Frontal cortex (tissue), 4 donors: ENCODE data around the gene NAT14. TPM values are rescaled to one million over a fixed set of nuclear protein-coding genes. Genes with fewer than 3 reads are reported as not detected.
A peak's percentile ranks its signal among the peaks of the same experiment; 100 is the strongest.

ENCODE experiments used
- DNase-seq, 2 donors: peaks; one replicate each; pipeline ENCODE4 v3.0.0; 2012; ENCODE audit warnings: low spot score in 2 of 2
- FAIRE-seq: peaks from 2 replicates; lab custom pipeline; 2012; peaks lifted over from hg19 to GRCh38; lab: Jason Lieb, UNC
- total RNA-seq: library from RNA; depleted of rRNA; stranded (reverse); fragments of >200 nt; gene quantifications from one replicate; pipeline ENCODE4 v1.2.3, GENCODE V29; 2014
- donor health status: control.
- donor health status: control.
- donor health status: control.

The NAT14 gene
- total RNA-seq, 1 donor from 2014 or later: 18.8 TPM

- DNase-seq (peak; percentile 93 to 96), FAIRE-seq (peak; percentile 43)
Observed at GRCh38 chr19:55452749-55453346, 32.1 kb upstream of the NAT14 start.

- FAIRE-seq (no peak), DNase-seq (no peak)
Observed at GRCh38 chr19:55453511-55454260, 31.3 kb upstream of the NAT14 start.

- DNase-seq (peak; percentile 67 to 69), FAIRE-seq (no peak)
Observed at GRCh38 chr19:55454787-55455243, 30.2 kb upstream of the NAT14 start.

- DNase-seq (no peak), FAIRE-seq (no peak)
Observed at GRCh38 chr19:55455576-55456235, 29.3 kb upstream of the NAT14 start.

- FAIRE-seq (no peak), DNase-seq (no peak)
Observed at GRCh38 chr19:55456347-55456746, 28.6 kb upstream of the NAT14 start.

GRCh38 chr19:55457683-55458457 lies 27.1 kb upstream of the NAT14 start:
- no peak for DNase-seq
- no peak for FAIRE-seq

GRCh38 chr19:55459551-55459949 lies 25.4 kb upstream of the NAT14 start:
- FAIRE-seq: no peak
- DNase-seq: no peak

GRCh38 chr19:55459950-55460657 lies 24.9 kb upstream of the NAT14 start:
- DNase-seq (no peak), FAIRE-seq (no peak)

DNA sequence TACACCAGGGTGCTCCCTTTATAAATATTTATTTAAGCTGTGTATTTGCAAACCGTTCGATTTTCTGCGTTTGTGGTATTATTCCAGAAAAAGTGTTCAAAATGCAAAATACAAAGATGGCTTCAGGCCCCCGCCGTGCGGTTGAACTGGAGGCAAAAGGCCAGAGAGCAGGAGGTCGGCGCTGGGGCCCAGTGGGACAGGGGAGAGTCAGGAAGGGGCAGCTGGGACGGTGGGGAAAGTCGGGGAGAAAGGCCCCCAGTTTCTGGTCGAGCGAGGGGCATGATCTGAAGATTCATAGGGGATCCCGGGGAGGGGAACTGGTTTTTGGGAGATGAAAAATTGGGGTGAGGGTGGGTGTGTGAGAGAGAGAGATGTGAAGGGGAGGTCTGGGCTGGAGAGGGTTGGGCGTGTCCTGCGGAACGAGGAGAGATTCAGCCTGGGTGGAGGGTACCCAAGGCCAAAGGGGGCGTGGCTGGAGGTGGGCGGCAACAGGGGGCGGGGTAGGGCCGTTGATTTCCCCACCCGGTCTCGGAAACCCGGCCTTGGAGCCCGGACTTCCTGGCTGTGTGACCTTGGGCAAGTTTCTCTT lies 24.2 kb upstream of the NAT14 start:
- FAIRE-seq (no peak), DNase-seq (peak; percentile 63 to 65)

DNA sequence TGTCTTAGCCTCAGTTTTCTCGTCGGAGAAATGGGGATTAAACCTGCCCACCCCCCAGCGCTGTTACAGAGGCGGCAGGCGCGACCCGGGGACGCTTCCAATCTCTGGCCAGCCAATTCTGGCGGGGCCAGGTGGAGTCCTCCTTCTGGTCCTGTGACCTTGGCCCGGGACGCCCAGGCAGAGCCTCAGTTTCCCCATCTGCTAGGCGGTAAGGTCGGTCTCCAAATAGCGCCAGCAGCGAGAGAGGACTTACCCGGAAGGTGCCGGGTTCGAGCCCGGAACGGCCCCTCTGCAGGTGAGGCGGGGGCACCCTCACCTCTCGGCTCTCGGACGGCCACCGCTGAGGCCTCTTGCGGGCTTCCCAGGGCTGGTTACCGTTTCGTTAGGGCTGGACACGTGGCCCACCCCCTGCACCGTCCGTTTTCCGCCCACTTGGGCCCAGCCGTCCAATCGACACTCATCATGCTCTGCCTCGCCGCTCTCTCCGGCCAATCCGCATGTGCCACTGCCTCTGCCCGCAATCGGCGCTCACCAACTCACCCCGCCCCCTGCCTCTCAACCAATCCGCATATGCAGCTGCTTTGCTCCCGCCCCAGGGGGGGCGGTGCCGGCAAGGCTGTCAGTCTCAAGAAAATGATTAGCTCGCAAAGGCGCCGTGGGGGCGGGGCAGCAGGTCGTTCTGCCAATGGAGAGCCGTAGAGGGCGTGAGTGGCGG lies 23.6 kb upstream of the NAT14 start, which contains the start of gene ISOC2:
Gene ISOC2, minus strand, starts transcription at position 384 of the 715 bp plus-strand sequence. CDS start 5,156 bp downstream, outside the sequence.
- DNase-seq (peak; percentile 98 to 99), FAIRE-seq (peak; percentile 99)

DNA sequence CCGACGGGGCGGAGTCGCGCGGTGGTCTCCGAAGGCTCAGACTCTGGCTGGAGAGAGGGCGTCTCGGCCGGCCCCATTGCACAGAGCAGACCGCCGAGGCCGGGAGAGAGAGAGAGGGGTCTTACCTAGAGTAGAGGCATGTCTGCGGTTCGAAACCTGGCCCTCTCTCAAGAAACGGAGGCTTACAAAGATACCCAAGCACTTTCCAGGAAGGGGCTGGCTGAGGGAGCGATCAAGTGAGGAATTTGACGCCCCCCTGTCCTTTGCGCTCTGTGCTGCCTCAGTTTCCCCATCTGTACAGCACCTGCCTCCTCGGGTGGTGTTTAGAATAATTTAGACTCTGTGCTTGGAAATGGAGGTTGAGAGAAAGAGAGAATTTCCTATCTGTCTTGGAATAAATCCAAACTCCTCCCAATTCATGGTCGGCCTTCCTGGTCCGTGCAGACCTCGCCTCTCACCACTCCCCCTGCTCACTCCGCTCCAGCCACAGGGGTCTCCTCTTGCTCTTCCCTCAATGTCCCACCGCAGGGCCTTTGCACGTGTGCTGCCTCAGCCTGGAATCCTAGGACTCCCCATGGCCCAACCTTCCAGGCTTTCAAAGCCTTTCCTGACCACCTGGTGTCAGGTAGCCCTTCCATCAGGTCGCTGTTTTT lies 22.9 kb upstream of the NAT14 start:
- no peak for FAIRE-seq
- DNase-seq: no peak

DNA sequence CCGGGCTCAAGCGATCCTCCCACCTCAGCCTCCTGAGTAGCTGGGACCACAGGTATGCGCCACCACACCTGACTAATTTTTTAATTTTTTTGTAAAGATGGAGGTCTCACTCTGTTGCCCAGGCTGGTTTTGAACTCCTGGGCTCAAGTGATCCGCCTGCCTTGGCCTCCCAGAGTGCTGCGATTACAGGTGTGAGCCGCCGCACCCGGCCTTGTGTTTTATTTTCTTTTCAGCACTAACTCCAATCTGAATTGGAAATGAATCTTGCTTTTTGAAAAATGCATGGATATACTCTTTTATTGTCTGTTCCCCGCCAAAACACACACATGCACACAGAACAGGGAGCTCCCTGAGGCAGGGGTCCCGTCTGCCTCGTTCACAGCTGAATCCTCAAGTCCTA lies 22.3 kb upstream of the NAT14 start:
- DNase-seq (no peak), FAIRE-seq (no peak)

DNA sequence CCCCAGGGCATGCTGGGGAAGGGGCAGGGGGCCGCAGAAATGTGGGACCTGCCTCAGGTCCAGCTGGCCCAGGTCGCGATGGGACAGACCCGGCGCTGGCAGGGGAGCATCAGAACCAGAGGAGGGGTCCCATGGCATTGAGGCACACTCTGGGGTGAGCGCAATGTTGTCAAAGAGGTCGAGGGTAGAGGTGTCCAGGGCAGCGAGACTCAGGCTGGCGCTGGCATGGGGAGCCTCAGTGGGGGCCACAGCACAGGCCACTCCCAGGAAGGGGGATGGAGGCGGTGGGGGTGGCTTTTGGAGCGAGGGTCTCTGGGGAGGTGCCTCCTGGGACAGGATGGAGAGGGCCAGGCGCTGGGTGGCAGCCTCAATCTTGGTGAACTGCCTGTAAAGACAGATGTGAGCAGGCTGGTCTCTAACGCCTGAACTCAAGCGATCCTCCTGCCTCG lies 21.4 kb upstream of the NAT14 start:
- FAIRE-seq (no peak), DNase-seq (no peak)

- DNase-seq: no peak
- no peak for FAIRE-seq
Observed at GRCh38 chr19:55464039-55464661, 20.8 kb upstream of the NAT14 start.

GRCh38 chr19:55464662-55465054 lies 20.3 kb upstream of the NAT14 start, which contains the start of gene C19orf85:
Gene C19orf85 (minus strand): TSS chr19:55464751. CDS start chr19:55464554, 197 bp downstream.
- no peak for DNase-seq

GRCh38 chr19:55465460-55466240 lies 19.3 kb upstream of the NAT14 start:
- DNase-seq (no peak), FAIRE-seq (no peak)

More at GRCh38 chr19:55464662-55465054, 20.3 kb upstream of the NAT14 start, which contains the start of gene C19orf85:
- FAIRE-seq: no peak

DNA sequence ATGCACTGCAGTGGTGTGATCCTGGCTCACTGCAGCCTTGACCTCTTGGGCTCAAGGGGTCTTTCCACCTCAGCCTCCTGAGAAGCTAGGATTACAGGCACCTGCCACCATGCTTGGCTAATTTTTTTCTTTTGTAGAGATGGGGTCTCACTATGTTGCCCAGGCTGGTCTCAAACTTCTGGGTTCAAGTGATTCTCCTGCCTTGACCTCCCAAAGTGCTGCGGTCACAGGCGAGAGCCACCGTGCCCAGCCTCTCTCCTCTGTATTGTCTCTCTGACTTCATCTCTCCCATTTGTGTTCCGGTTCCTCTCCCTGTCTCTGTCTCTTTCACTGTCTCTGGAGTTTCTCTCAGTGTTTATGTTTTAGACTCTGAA lies 18.8 kb upstream of the NAT14 start:
- DNase-seq (no peak), FAIRE-seq (no peak)
